GM12864 (cell line): ENCODE results near the gene PRR19.
"Not testable (repeated sequence)": the region's sequence is repeated elsewhere in the genome, so short reads cannot be mapped to it uniquely, and the experiment has no call there.

Source experiments
- DNase-seq: peaks from one replicate; pipeline ENCODE4 v3.0.0-alpha.2; 2011; ENCODE audit warnings: low read depth
- H3K4me3 ChIP-seq: 2 replicates; pipeline ENCODE4 v1.5.1; 2011; ENCODE audit warnings: mild to moderate bottlenecking, low read depth, low read length, control low read depth
- TF ChIP-seq, protein P1 (sequence below): IDR thresholded peaks from 2 replicates; pipeline ENCODE4 v1.5.1; 2011; ENCODE audit warnings: low read depth, mild to moderate bottlenecking, moderate library complexity, low read length, control low read depth, inconsistent platforms; ENCODE audit errors: missing control alignments

Gene PRR19

GRCh38 chr19:42334697-42335373, 32.9 kb downstream of the PRR19 start:
- DNase-seq, result no peak
- TF ChIP-seq, protein P1, sequence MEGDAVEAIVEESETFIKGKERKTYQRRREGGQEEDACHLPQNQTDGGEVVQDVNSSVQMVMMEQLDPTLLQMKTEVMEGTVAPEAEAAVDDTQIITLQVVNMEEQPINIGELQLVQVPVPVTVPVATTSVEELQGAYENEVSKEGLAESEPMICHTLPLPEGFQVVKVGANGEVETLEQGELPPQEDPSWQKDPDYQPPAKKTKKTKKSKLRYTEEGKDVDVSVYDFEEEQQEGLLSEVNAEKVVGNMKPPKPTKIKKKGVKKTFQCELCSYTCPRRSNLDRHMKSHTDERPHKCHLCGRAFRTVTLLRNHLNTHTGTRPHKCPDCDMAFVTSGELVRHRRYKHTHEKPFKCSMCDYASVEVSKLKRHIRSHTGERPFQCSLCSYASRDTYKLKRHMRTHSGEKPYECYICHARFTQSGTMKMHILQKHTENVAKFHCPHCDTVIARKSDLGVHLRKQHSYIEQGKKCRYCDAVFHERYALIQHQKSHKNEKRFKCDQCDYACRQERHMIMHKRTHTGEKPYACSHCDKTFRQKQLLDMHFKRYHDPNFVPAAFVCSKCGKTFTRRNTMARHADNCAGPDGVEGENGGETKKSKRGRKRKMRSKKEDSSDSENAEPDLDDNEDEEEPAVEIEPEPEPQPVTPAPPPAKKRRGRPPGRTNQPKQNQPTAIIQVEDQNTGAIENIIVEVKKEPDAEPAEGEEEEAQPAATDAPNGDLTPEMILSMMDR, result no peak
- H3K4me3 ChIP-seq, result no peak overlapping the region

GRCh38 chr19:42335374-42335936, 33.5 kb downstream of the PRR19 start:
- TF ChIP-seq, protein P1, result no peak
- H3K4me3 ChIP-seq, result no peak overlapping the region
- DNase-seq, result no peak

DNA sequence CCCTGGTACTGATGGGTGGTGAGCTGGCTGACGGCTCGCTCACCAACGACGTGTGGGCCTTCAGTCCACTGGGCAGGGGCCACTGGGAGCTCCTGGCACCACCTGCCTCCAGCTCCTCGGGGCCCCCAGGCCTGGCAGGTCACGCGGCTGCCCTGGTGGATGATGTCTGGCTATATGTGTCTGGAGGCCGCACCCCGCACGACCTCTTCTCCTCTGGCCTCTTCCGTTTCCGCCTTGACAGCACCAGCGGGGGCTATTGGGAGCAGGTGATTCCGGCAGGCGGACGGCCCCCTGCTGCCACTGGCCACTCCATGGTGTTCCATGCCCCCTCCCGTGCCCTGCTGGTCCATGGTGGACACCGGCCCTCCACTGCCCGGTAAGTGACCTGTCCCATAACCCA, 34.0 kb downstream of the PRR19 start:
- TF ChIP-seq, protein P1, result no peak
- no peak for DNase-seq
- H3K4me3 ChIP-seq, result no peak overlapping the region

GRCh38 chr19:42339126-42339860, 37.4 kb downstream of the PRR19 start:
- not testable (repeated sequence) for H3K4me3 ChIP-seq, DNase-seq

GRCh38 chr19:42339922-42340321, 38.0 kb downstream of the PRR19 start:
- not testable (repeated sequence) for DNase-seq, H3K4me3 ChIP-seq

- TF ChIP-seq, protein P1, result peak; percentile 41
- no peak overlapping the region for H3K4me3 ChIP-seq
- DNase-seq, result no peak
Observed at GRCh38 chr19:42343344-42344110, 41.6 kb downstream of the PRR19 start.

DNA sequence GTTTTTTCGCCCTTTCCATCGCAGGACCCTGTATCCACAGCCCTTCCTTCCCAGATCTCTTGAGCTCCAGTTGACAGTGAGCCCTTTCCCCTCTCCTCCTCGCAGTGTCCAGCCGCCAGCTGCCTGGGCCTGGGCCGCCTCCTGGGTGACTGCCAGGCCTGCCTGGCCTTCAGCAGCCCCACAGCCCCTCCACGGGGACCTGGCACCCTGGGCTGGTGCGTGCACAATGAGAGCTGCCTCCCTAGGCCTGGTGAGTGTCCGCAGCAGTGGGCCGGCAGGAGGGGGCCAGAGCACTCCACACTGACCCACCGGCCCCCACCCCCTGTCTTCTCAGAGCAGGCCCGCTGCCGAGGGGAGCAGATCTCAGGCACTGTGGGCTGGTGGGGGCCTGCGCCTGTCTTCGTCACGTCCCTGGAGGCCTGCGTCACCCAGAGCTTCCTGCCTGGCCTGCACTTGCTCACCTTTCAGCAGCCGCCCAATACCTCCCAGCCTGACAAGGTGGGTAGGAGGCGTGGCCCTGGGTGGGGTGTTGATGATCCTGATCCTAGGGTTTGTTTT, 42.5 kb downstream of the PRR19 start:
- no peak for DNase-seq
- H3K4me3 ChIP-seq, result no peak overlapping the region
- TF ChIP-seq, protein P1, result no peak
